ENCODE measurements around the gene HTR3E.
"Not testable (repeated sequence)": the region's sequence is repeated elsewhere in the genome, so short reads cannot be mapped to it uniquely, and the experiment has no call there.

HTR3E gene

GRCh38 chr3:184116017-184116416, 19.2 kb downstream of the HTR3E start:
- DNase-seq = no peak

- no peak for DNase-seq
Observed at GRCh38 chr3:184117636-184118035, 20.8 kb downstream of the HTR3E start.

- not testable (repeated sequence) for DNase-seq
Observed at GRCh38 chr3:184121031-184121430, 24.2 kb downstream of the HTR3E start.

- DNase-seq = no peak
Observed at GRCh38 chr3:184126006-184126405, 29.1 kb downstream of the HTR3E start.

GRCh38 chr3:184129012-184129411, 32.1 kb downstream of the HTR3E start:
- DNase-seq = no peak

GRCh38 chr3:184132945-184133344, 36.1 kb downstream of the HTR3E start:
- DNase-seq = no peak

- DNase-seq = peak; percentile 71
Observed at GRCh38 chr3:184133840-184134745, 37.2 kb downstream of the HTR3E start.

GRCh38 chr3:184134746-184135148, 37.9 kb downstream of the HTR3E start:
- no peak for DNase-seq

- DNase-seq = peak; percentile 76
Observed at GRCh38 chr3:184135149-184135910, 38.5 kb downstream of the HTR3E start, which contains the start of gene EIF2B5. EIF2B5 (plus strand) TSS chr3:184135358; CDS start chr3:184135386, 28 bp downstream.

GRCh38 chr3:184135911-184136260, 39.0 kb downstream of the HTR3E start:
- no peak for DNase-seq

- no peak for DNase-seq
Observed at GRCh38 chr3:184140436-184140835, 43.6 kb downstream of the HTR3E start.

GRCh38 chr3:184142199-184142598, 45.3 kb downstream of the HTR3E start:
- DNase-seq = no peak

- no peak for DNase-seq
Observed at GRCh38 chr3:184143327-184143726, 46.5 kb downstream of the HTR3E start.

- DNase-seq = no peak
Observed at GRCh38 chr3:184144505-184144904, 47.6 kb downstream of the HTR3E start.

GRCh38 chr3:184145111-184145524, 48.3 kb downstream of the HTR3E start:
- DNase-seq = no peak

- DNase-seq = no peak
Observed at GRCh38 chr3:184145751-184146270, 48.9 kb downstream of the HTR3E start.

- no peak for DNase-seq
Observed at GRCh38 chr3:184148076-184148475, 51.2 kb downstream of the HTR3E start.

- DNase-seq = no peak
Observed at GRCh38 chr3:184149123-184149522, 52.3 kb downstream of the HTR3E start.

- not testable (repeated sequence) for DNase-seq
Observed at GRCh38 chr3:184149770-184150169, 52.9 kb downstream of the HTR3E start.

GRCh38 chr3:184154885-184155643, 58.2 kb downstream of the HTR3E start, which contains the start of gene DVL3:
DVL3 (plus strand) TSS chr3:184155377; CDS start chr3:184155636, 259 bp downstream.
- peak; percentile 64 for DNase-seq

GRCh38 chr3:184155644-184156521, 59.0 kb downstream of the HTR3E start:
- no peak for DNase-seq

GRCh38 chr3:184156522-184156955, 59.7 kb downstream of the HTR3E start:
- DNase-seq = no peak
